OCI-LY1 (cell line): ENCODE measurements around the gene PHKA2.

ENCODE experiments used
- H2AFZ ChIP-seq: fragments of 200-600 bp; sonication (generic), shearing (Covaris generic); 2 replicates; pipeline ENCODE4 v1.6.0; 2014; ENCODE audit warnings: antibody characterized with exemption, mild to moderate bottlenecking, low read length
- H3F3A ChIP-seq: fragments of 200-600 bp; sonication (generic), shearing (Covaris generic); 2 replicates; pipeline ENCODE4 v1.6.0; 2014; ENCODE audit warnings: mild to moderate bottlenecking, antibody characterized with exemption, low read length, moderate library complexity; ENCODE audit not compliant: insufficient read depth
- H3K27ac ChIP-seq: fragments of 200-600 bp; sonication (generic); 2 replicates; pipeline ENCODE4 v1.5.1; 2014; ENCODE audit warnings: low read length, mixed run types, mild to moderate bottlenecking, low read depth; ENCODE audit not compliant: poor library complexity, severe bottlenecking
- H3K27me3 ChIP-seq: fragments of 200-600 bp; sonication (generic); 2 replicates; pipeline ENCODE4 v1.6.0; 2014; ENCODE audit warnings: antibody characterized with exemption, mild to moderate bottlenecking, low read length, moderate library complexity; ENCODE audit not compliant: insufficient read depth
- H3K36me3 ChIP-seq: fragments of 200-600 bp; sonication (generic); 2 replicates; pipeline ENCODE4 v1.6.1; 2014; ENCODE audit warnings: mild to moderate bottlenecking, antibody characterized with exemption, low read length, moderate library complexity, mixed read lengths; ENCODE audit not compliant: insufficient read depth
- H3K4me1 ChIP-seq: fragments of 200-600 bp; sonication (generic); 2 replicates; pipeline ENCODE4 v1.5.1; 2014; ENCODE audit warnings: mild to moderate bottlenecking, low read length, moderate library complexity; ENCODE audit not compliant: insufficient read depth, severe bottlenecking
- H3K4me2 ChIP-seq: fragments of 200-600 bp; sonication (generic), shearing (Covaris generic); 2 replicates; pipeline ENCODE4 v1.6.1; 2014; ENCODE audit warnings: low read length
- H3K4me3 ChIP-seq: fragments of 200-600 bp; sonication (generic); 2 replicates; pipeline ENCODE4 v1.5.1; 2014; ENCODE audit warnings: low read length, low read depth, mild to moderate bottlenecking, mixed read lengths; ENCODE audit not compliant: poor library complexity, severe bottlenecking
- H3K79me2 ChIP-seq: fragments of 200-600 bp; shearing (Covaris generic); 2 replicates; pipeline ENCODE4 v1.6.1; 2016; ENCODE audit warnings: mixed run types, low read length, mixed read lengths; ENCODE audit not compliant: insufficient read depth
- H3K9ac ChIP-seq: fragments of 200-600 bp; sonication (generic), shearing (Covaris generic); 2 replicates; pipeline ENCODE4 v1.6.1; 2014; ENCODE audit warnings: mild to moderate bottlenecking, low read length, mixed read lengths
- H3K9me2 ChIP-seq: fragments of 200-600 bp; sonication (generic), shearing (Covaris generic); 2 replicates; pipeline ENCODE4 v1.6.1; 2014; ENCODE audit warnings: low read depth, mild to moderate bottlenecking, low read length, mixed read lengths
- H3K9me3 ChIP-seq: fragments of 200-600 bp; shearing (Covaris generic); 2 replicates; pipeline ENCODE4 v1.6.1; 2014; ENCODE audit warnings: low read length, mixed read lengths
- H4K20me1 ChIP-seq: fragments of 200-600 bp; sonication (generic), shearing (Covaris generic); 2 replicates; pipeline ENCODE4 v1.6.0; 2016; ENCODE audit warnings: mild to moderate bottlenecking, low read length; ENCODE audit not compliant: insufficient read depth
- CTCF ChIP-seq: fragments of 200-600 bp; sonication (generic), shearing (Covaris generic); IDR thresholded peaks from 2 replicates; pipeline ENCODE4 v1.5.1; 2017; ENCODE audit warnings: mild to moderate bottlenecking, antibody characterized with exemption, low read length, moderate library complexity, mixed read lengths
- EZH2 ChIP-seq: fragments of 200-600 bp; sonication (generic), shearing (Covaris generic); IDR thresholded peaks from 2 replicates; pipeline ENCODE4 v1.8.0; 2017; ENCODE audit warnings: borderline replicate concordance, mixed run types, mild to moderate bottlenecking, antibody characterized with exemption, low read length, moderate library complexity, mixed read lengths

Gene PHKA2

GRCh38 chrX:19007868-19008267 is 24.0 kb upstream of the PHKA2 start:
- H3K9me3 ChIP-seq, result no peaks in the 10 kb centered on the region
- H3K4me2 ChIP-seq, result no peak overlapping the region
- H3K4me3 ChIP-seq, result no peak overlapping the region
- H3K9ac ChIP-seq, result no peak overlapping the region
- no peaks in the 10 kb centered on the region for H3K79me2 ChIP-seq
- H2AFZ ChIP-seq, result no peak overlapping the region
- H4K20me1 ChIP-seq, result no peaks in the 10 kb centered on the region
- H3K27ac ChIP-seq, result no peak overlapping the region
- no peaks in the 10 kb centered on the region for H3K27me3 ChIP-seq
- no peaks in the 10 kb centered on the region for H3K36me3 ChIP-seq
- TF ChIP-seq EZH2 (no peak), CTCF (no peak)
- H3F3A ChIP-seq, result no peaks in the 10 kb centered on the region
- no peaks in the 10 kb centered on the region for H3K9me2 ChIP-seq
- H3K4me1 ChIP-seq, result no peaks in the 10 kb centered on the region

- Histone ChIP-seq H3F3A (no peaks in the 10 kb centered on the region), H3K79me2 (no peaks in the 10 kb centered on the region), H2AFZ (no peak overlapping the region), H3K27ac (no peak overlapping the region), H3K9me2 (no peaks in the 10 kb centered on the region), H3K9ac (no peak overlapping the region), H3K36me3 (no peaks in the 10 kb centered on the region), H4K20me1 (no peaks in the 10 kb centered on the region), H3K4me1 (no peaks in the 10 kb centered on the region), H3K9me3 (no peaks in the 10 kb centered on the region), H3K4me2 (no peak overlapping the region), H3K4me3 (no peak overlapping the region), H3K27me3 (no peaks in the 10 kb centered on the region)
- TF ChIP-seq EZH2 (no peak), CTCF (no peak)
Observed at GRCh38 chrX:19007011-19007410, 23.1 kb upstream of the PHKA2 start.

GRCh38 chrX:19005909-19006308 is 22.0 kb upstream of the PHKA2 start:
- Histone ChIP-seq H3K27me3 (no peaks in the 10 kb centered on the region), H3K9me3 (no peaks in the 10 kb centered on the region), H3K4me1 (no peaks in the 10 kb centered on the region), H3K9me2 (no peaks in the 10 kb centered on the region), H3K4me3 (no peak overlapping the region), H4K20me1 (no peaks in the 10 kb centered on the region), H3K4me2 (no peak overlapping the region), H3K9ac (no peak overlapping the region), H3F3A (no peaks in the 10 kb centered on the region), H3K79me2 (no peaks in the 10 kb centered on the region), H2AFZ (no peak overlapping the region), H3K27ac (no peak overlapping the region), H3K36me3 (no peaks in the 10 kb centered on the region)
- no peak for TF ChIP-seq EZH2
- peak; percentile 17; the same call in 1 of the 2 replicates for TF ChIP-seq CTCF
